ENCODE measurements around the gene KCNG2.

- TF ChIP-seq CTCF (IDR thresholded peaks at IDR 0.05; ENCODE audit: poor library complexity) (no peak), EZH2phosphoT487 (IDR thresholded peaks at IDR 0.05; ENCODE audit: low read depth, severe bottlenecking, unreplicated experiment) (no peak)
These were observed 145.9 kb downstream of the KCNG2 start for GRCh38 chr18:79943608-79944125.
